HG03064 (cell line): ENCODE data around the gene CACNG4.
"Not testable (repeated sequence)": the region's sequence is repeated elsewhere in the genome, so short reads cannot be mapped to it uniquely, and the experiment has no call there.

Experiments used
- ATAC-seq: cut with Tn5 transposase; IDR thresholded peaks from one replicate; pipeline ENCODE4 v1.9.1; 2021; ENCODE audit warnings: low read depth; ENCODE audit not compliant: unreplicated experiment

CACNG4 gene

GRCh38 chr17:66960613-66961012, 3.9 kb upstream of the CACNG4 start:
- no peak for ATAC-seq

GRCh38 chr17:66963521-66963908, 992 bp upstream of the CACNG4 start:
- no peak for ATAC-seq

- no peak for ATAC-seq
These were observed 658 bp downstream of the CACNG4 start for GRCh38 chr17:66964930-66965800.

- ATAC-seq: no peak
These were observed 1.3 kb downstream of the CACNG4 start for GRCh38 chr17:66965801-66966262.

- ATAC-seq: no peak
These were observed 1.8 kb downstream of the CACNG4 start for GRCh38 chr17:66966298-66966697.

GRCh38 chr17:66966704-66967418, 2.4 kb downstream of the CACNG4 start:
- ATAC-seq: no peak

- ATAC-seq: no peak
These were observed 3.5 kb downstream of the CACNG4 start for GRCh38 chr17:66967837-66968543.

- ATAC-seq: no peak
These were observed 4.4 kb downstream of the CACNG4 start for GRCh38 chr17:66968916-66969315.

GRCh38 chr17:66970140-66970539, 5.6 kb downstream of the CACNG4 start:
- no peak for ATAC-seq

GRCh38 chr17:66970797-66971196, 6.3 kb downstream of the CACNG4 start:
- no peak for ATAC-seq

GRCh38 chr17:66971264-66971663, 6.8 kb downstream of the CACNG4 start:
- no peak for ATAC-seq

GRCh38 chr17:66971730-66972441, 7.4 kb downstream of the CACNG4 start:
- no peak for ATAC-seq

GRCh38 chr17:66972442-66972830, 7.9 kb downstream of the CACNG4 start:
- not testable (repeated sequence) for ATAC-seq

GRCh38 chr17:66975188-66975587, 10.7 kb downstream of the CACNG4 start:
- no peak for ATAC-seq

GRCh38 chr17:66975614-66976378, 11.3 kb downstream of the CACNG4 start:
- no peak for ATAC-seq

GRCh38 chr17:66976379-66976663, 11.8 kb downstream of the CACNG4 start:
- ATAC-seq: no peak

- ATAC-seq: no peak
These were observed 12.3 kb downstream of the CACNG4 start for GRCh38 chr17:66976781-66977201.

GRCh38 chr17:66978514-66979061, 14.1 kb downstream of the CACNG4 start:
- ATAC-seq: no peak

- no peak for ATAC-seq
These were observed 16.4 kb downstream of the CACNG4 start for GRCh38 chr17:66980896-66981295.
